HEK293 (cell line): ENCODE measurements around the gene HEG1.
A peak's percentile ranks its signal among the peaks of the same experiment; 100 is the strongest.

Experiments
- GFI1B ChIP-seq: fragments of 450-650 bp; formaldehyde crosslinking; IDR thresholded peaks from 2 replicates; pipeline ENCODE4 v1.5.1; 2016; ENCODE audit warnings: missing biosample characterization, missing genetic modification characterization
- GLIS1 ChIP-seq: fragments of 450-650 bp; formaldehyde crosslinking; IDR thresholded peaks from 2 replicates; pipeline ENCODE4 v1.5.1; 2016; ENCODE audit warnings: missing biosample characterization, missing genetic modification characterization
- HOXA7 ChIP-seq: sonication (generic); formaldehyde crosslinking; IDR thresholded peaks from 2 replicates; pipeline ENCODE4 v1.8.1; 2022; ENCODE audit warnings: missing genetic modification reagents, borderline replicate concordance
- KLF10 ChIP-seq: fragments of 450-650 bp; IDR thresholded peaks from 2 replicates; pipeline ENCODE4 v1.5.1; 2018; ENCODE audit warnings: missing biosample characterization, mild to moderate bottlenecking, missing genetic modification characterization
- MYNN ChIP-seq: fragments of 450-650 bp; formaldehyde crosslinking; IDR thresholded peaks from 2 replicates; pipeline ENCODE4 v1.5.1; 2016; ENCODE audit warnings: missing biosample characterization, missing genetic modification characterization, borderline replicate concordance
- REPIN1 ChIP-seq: fragments of 450-650 bp; formaldehyde crosslinking; IDR thresholded peaks from 2 replicates; pipeline ENCODE4 v1.5.1; 2017; ENCODE audit warnings: missing biosample characterization, missing genetic modification characterization, low read depth
- SALL2 ChIP-seq: fragments of 450-650 bp; formaldehyde crosslinking; IDR thresholded peaks from 2 replicates; pipeline ENCODE4 v1.5.0; 2017; ENCODE audit warnings: missing biosample characterization, mild to moderate bottlenecking, missing genetic modification characterization, borderline replicate concordance
- SETDB1 ChIP-seq: IDR thresholded peaks from one replicate; pipeline ENCODE4 v1.6.1; 2017; ENCODE audit warnings: mild to moderate bottlenecking, low read length, moderate library complexity, mixed read lengths; ENCODE audit not compliant: insufficient read length
- ZBTB21 ChIP-seq: fragments of 450-650 bp; formaldehyde crosslinking; IDR thresholded peaks from 2 replicates; pipeline ENCODE4 v1.5.1; 2017; ENCODE audit warnings: missing biosample characterization, missing genetic modification characterization
- ZIC2 ChIP-seq: fragments of 450-650 bp; formaldehyde crosslinking; IDR thresholded peaks from 2 replicates; pipeline ENCODE4 v1.5.1; 2016; ENCODE audit warnings: missing biosample characterization, missing genetic modification characterization
- ZNF10 ChIP-seq: fragments of 450-650 bp; formaldehyde crosslinking; IDR thresholded peaks from 2 replicates; pipeline ENCODE4 v1.5.1; 2017; ENCODE audit warnings: missing biosample characterization, missing genetic modification characterization
- ZNF121 ChIP-seq: fragments of 450-650 bp; formaldehyde crosslinking; IDR thresholded peaks from 2 replicates; pipeline ENCODE4 v1.5.1; 2016; ENCODE audit warnings: missing biosample characterization, missing genetic modification characterization
- ZNF140 ChIP-seq: fragments of 450-650 bp; formaldehyde crosslinking; IDR thresholded peaks from 2 replicates; pipeline ENCODE4 v1.5.1; 2016; ENCODE audit warnings: missing biosample characterization, missing genetic modification characterization
- ZNF19 ChIP-seq: fragments of 450-650 bp; formaldehyde crosslinking; IDR thresholded peaks from 2 replicates; pipeline ENCODE4; 2016; ENCODE audit warnings: missing biosample characterization, missing genetic modification characterization, low read depth
- ZNF202 ChIP-seq: fragments of 450-650 bp; formaldehyde crosslinking; IDR thresholded peaks from 2 replicates; pipeline ENCODE4 v1.5.1; 2016; ENCODE audit warnings: missing biosample characterization, missing genetic modification characterization, borderline replicate concordance
- ZNF221 ChIP-seq: fragments of 450-650 bp; formaldehyde crosslinking; IDR thresholded peaks from 2 replicates; pipeline ENCODE4 v1.5.1; 2017; ENCODE audit warnings: missing biosample characterization, missing genetic modification characterization, borderline replicate concordance
- ZNF239 ChIP-seq: fragments of 450-650 bp; formaldehyde crosslinking; IDR thresholded peaks from 2 replicates; pipeline ENCODE4 v1.5.1; 2016; ENCODE audit warnings: missing biosample characterization, missing genetic modification characterization
- ZNF266 ChIP-seq: fragments of 450-650 bp; formaldehyde crosslinking; IDR thresholded peaks from 2 replicates; pipeline ENCODE4 v1.5.1; 2016; ENCODE audit warnings: missing biosample characterization, missing genetic modification characterization, low read depth
- ZNF292 ChIP-seq: fragments of 450-650 bp; formaldehyde crosslinking; IDR thresholded peaks from 2 replicates; pipeline ENCODE4 v1.5.1; 2016; ENCODE audit warnings: low read depth, missing biosample characterization, missing genetic modification characterization, borderline replicate concordance
- ZNF324 ChIP-seq: fragments of 450-650 bp; formaldehyde crosslinking; IDR thresholded peaks from 2 replicates; pipeline ENCODE4 v1.5.1; 2016; ENCODE audit warnings: missing biosample characterization, missing genetic modification characterization
- ZNF341 ChIP-seq: fragments of 450-650 bp; formaldehyde crosslinking; IDR thresholded peaks from 2 replicates; pipeline ENCODE4; 2016; ENCODE audit warnings: low read depth, missing biosample characterization, missing genetic modification characterization
- ZNF560 ChIP-seq: fragments of 450-650 bp; formaldehyde crosslinking; IDR thresholded peaks from 2 replicates; pipeline ENCODE4 v1.5.1; 2017; ENCODE audit warnings: missing biosample characterization, missing genetic modification characterization, borderline replicate concordance
- ZNF561 ChIP-seq: fragments of 450-650 bp; IDR thresholded peaks from 2 replicates; pipeline ENCODE4 v1.5.1; 2018; ENCODE audit warnings: missing biosample characterization, missing genetic modification characterization, borderline replicate concordance
- ZNF677 ChIP-seq: fragments of 450-650 bp; IDR thresholded peaks from 2 replicates; pipeline ENCODE4 v1.5.0; 2018; ENCODE audit warnings: missing biosample characterization, mild to moderate bottlenecking, missing genetic modification characterization, moderate library complexity
- ZNF701 ChIP-seq: fragments of 450-650 bp; formaldehyde crosslinking; IDR thresholded peaks from 2 replicates; pipeline ENCODE4 v1.5.1; 2016; ENCODE audit warnings: missing biosample characterization, missing genetic modification characterization
- ZNF747 ChIP-seq: fragments of 450-650 bp; formaldehyde crosslinking; IDR thresholded peaks from 2 replicates; pipeline ENCODE4 v1.5.1; 2016; ENCODE audit warnings: missing biosample characterization, missing genetic modification characterization
- ZNF785 ChIP-seq: fragments of 450-650 bp; formaldehyde crosslinking; IDR thresholded peaks from 2 replicates; pipeline ENCODE4 v1.5.1; 2016; ENCODE audit warnings: missing biosample characterization, missing genetic modification characterization
- ZNF792 ChIP-seq: fragments of 450-650 bp; formaldehyde crosslinking; IDR thresholded peaks from 2 replicates; pipeline ENCODE4 v1.5.1; 2016; ENCODE audit warnings: missing biosample characterization, missing genetic modification characterization
- ZSCAN16 ChIP-seq: fragments of 450-650 bp; formaldehyde crosslinking; IDR thresholded peaks from 2 replicates; pipeline ENCODE4 v1.5.1; 2016; ENCODE audit warnings: missing biosample characterization, missing genetic modification characterization
- TF ChIP-seq, protein P1 (sequence below): fragments of 450-650 bp; formaldehyde crosslinking; conservative IDR thresholded peaks from 2 replicates; pipeline ENCODE4 v1.5.1; 2016; ENCODE audit warnings: low read depth, missing biosample characterization, missing genetic modification characterization
- TF ChIP-seq, protein P2 (sequence below): fragments of 450-650 bp; formaldehyde crosslinking; IDR thresholded peaks from 2 replicates; pipeline ENCODE4 v1.5.1; 2016; ENCODE audit warnings: missing biosample characterization, missing genetic modification characterization
- TF ChIP-seq, protein P3 (sequence below): fragments of 450-650 bp; formaldehyde crosslinking; IDR thresholded peaks from 2 replicates; pipeline ENCODE4 v1.5.1; 2017; ENCODE audit warnings: missing biosample characterization, missing genetic modification characterization
- TF ChIP-seq, protein P4 (sequence below): fragments of 450-650 bp; formaldehyde crosslinking; IDR thresholded peaks from 2 replicates; pipeline ENCODE4 v1.5.1; 2016; ENCODE audit warnings: missing biosample characterization, missing genetic modification characterization

The HEG1 gene

DNA sequence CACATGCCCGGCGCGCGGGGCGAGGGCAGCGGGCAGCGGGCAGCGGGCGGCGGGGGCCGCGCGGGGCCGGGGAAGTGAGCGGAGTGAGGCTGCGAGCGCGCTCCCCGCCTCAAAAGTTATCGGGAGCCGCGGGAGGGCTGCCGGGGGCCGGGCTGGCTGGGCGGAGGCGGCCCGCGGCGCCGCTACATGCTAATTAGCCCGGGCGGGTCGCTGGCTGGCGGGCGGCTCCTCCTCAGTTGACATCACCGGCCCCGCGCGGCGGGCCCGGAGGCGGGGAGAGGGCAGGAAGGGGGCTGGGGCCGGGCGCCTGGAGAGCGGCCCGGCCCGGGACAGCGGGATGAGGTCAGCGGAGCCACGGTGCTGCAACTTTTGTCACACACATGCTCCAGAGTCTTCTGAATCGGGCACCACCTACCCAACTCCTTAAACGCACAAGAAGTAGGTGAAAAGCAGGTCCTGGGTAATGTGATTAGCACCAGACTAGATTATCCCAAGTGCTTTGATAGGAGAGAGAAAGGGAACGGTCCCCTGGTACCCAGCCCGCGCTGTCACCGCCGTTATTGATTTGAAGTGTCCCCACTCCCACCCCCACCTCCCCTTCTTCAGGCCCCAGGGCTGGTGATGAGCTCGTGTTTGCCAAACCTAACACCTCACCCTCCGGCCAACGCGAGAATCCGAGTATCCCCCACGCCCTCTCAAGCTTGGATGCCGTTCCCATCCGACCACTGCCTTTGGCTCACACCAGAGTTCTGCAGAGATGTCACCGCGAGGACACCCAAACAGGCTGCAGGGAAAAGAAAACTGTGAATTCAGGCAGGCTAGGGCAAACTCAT, at the start of gene HEG1 (continued):
- TF ChIP-seq, protein P1, sequence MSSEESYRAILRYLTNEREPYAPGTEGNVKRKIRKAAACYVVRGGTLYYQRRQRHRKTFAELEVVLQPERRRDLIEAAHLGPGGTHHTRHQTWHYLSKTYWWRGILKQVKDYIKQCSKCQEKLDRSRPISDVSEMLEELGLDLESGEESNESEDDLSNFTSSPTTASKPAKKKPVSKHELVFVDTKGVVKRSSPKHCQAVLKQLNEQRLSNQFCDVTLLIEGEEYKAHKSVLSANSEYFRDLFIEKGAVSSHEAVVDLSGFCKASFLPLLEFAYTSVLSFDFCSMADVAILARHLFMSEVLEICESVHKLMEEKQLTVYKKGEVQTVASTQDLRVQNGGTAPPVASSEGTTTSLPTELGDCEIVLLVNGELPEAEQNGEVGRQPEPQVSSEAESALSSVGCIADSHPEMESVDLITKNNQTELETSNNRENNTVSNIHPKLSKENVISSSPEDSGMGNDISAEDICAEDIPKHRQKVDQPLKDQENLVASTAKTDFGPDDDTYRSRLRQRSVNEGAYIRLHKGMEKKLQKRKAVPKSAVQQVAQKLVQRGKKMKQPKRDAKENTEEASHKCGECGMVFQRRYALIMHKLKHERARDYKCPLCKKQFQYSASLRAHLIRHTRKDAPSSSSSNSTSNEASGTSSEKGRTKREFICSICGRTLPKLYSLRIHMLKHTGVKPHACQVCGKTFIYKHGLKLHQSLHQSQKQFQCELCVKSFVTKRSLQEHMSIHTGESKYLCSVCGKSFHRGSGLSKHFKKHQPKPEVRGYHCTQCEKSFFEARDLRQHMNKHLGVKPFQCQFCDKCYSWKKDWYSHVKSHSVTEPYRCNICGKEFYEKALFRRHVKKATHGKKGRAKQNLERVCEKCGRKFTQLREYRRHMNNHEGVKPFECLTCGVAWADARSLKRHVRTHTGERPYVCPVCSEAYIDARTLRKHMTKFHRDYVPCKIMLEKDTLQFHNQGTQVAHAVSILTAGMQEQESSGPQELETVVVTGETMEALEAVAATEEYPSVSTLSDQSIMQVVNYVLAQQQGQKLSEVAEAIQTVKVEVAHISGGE: no peak
- TF ChIP-seq SETDB1: no peak
- no peak for TF ChIP-seq ZNF701 (tag by site-specific recombination)
- TF ChIP-seq ZNF792 (tag by site-specific recombination): no peak
- no peak for TF ChIP-seq ZNF324 (tag by site-specific recombination)
- no peak for TF ChIP-seq ZNF221 (tag by site-specific recombination)
- no peak for TF ChIP-seq ZNF121 (tag by site-specific recombination)
- no peak for TF ChIP-seq REPIN1 (tag by site-specific recombination)
- TF ChIP-seq ZNF202: no peak
- no peak for TF ChIP-seq ZNF19 (tag by site-specific recombination)
- TF ChIP-seq GFI1B: no peak
- TF ChIP-seq ZSCAN16 (tag by site-specific recombination): no peak
- no peak for TF ChIP-seq SALL2 (tag by site-specific recombination)
- no peak for TF ChIP-seq ZNF677 (tag by site-specific recombination)
- TF ChIP-seq ZNF140: no peak
- TF ChIP-seq ZIC2 (tag by site-specific recombination): peak; percentile 34; the same call in 1 of the 2 replicates
- TF ChIP-seq MYNN: no peak
- TF ChIP-seq ZNF560: no peak
- no peak for TF ChIP-seq ZNF292 (tag by site-specific recombination)
- TF ChIP-seq ZNF785 (tag by site-specific recombination): no peak
- peak; percentile 98 for TF ChIP-seq KLF10 (tag by site-specific recombination)
- TF ChIP-seq GLIS1 (tag by site-specific recombination): peak; percentile 74
- TF ChIP-seq ZNF747 (tag by site-specific recombination): no peak
- no peak for TF ChIP-seq HOXA7 (CRISPR knock-in tag)
- TF ChIP-seq ZNF341: no peak
- TF ChIP-seq, protein P2, sequence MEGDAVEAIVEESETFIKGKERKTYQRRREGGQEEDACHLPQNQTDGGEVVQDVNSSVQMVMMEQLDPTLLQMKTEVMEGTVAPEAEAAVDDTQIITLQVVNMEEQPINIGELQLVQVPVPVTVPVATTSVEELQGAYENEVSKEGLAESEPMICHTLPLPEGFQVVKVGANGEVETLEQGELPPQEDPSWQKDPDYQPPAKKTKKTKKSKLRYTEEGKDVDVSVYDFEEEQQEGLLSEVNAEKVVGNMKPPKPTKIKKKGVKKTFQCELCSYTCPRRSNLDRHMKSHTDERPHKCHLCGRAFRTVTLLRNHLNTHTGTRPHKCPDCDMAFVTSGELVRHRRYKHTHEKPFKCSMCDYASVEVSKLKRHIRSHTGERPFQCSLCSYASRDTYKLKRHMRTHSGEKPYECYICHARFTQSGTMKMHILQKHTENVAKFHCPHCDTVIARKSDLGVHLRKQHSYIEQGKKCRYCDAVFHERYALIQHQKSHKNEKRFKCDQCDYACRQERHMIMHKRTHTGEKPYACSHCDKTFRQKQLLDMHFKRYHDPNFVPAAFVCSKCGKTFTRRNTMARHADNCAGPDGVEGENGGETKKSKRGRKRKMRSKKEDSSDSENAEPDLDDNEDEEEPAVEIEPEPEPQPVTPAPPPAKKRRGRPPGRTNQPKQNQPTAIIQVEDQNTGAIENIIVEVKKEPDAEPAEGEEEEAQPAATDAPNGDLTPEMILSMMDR (tag by site-specific recombination): no peak
- no peak for TF ChIP-seq ZNF266
- TF ChIP-seq, protein P3, sequence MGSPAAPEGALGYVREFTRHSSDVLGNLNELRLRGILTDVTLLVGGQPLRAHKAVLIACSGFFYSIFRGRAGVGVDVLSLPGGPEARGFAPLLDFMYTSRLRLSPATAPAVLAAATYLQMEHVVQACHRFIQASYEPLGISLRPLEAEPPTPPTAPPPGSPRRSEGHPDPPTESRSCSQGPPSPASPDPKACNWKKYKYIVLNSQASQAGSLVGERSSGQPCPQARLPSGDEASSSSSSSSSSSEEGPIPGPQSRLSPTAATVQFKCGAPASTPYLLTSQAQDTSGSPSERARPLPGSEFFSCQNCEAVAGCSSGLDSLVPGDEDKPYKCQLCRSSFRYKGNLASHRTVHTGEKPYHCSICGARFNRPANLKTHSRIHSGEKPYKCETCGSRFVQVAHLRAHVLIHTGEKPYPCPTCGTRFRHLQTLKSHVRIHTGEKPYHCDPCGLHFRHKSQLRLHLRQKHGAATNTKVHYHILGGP (tag by site-specific recombination): no peak
- 0 out of 2 replicates have a peak, but pooled peaks have one; percentile 53 for TF ChIP-seq ZNF561
- TF ChIP-seq, protein P4, sequence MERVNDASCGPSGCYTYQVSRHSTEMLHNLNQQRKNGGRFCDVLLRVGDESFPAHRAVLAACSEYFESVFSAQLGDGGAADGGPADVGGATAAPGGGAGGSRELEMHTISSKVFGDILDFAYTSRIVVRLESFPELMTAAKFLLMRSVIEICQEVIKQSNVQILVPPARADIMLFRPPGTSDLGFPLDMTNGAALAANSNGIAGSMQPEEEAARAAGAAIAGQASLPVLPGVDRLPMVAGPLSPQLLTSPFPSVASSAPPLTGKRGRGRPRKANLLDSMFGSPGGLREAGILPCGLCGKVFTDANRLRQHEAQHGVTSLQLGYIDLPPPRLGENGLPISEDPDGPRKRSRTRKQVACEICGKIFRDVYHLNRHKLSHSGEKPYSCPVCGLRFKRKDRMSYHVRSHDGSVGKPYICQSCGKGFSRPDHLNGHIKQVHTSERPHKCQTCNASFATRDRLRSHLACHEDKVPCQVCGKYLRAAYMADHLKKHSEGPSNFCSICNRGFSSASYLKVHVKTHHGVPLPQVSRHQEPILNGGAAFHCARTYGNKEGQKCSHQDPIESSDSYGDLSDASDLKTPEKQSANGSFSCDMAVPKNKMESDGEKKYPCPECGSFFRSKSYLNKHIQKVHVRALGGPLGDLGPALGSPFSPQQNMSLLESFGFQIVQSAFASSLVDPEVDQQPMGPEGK (tag by site-specific recombination): peak; percentile 73
- no peak for TF ChIP-seq ZNF239 (tag by site-specific recombination)
- no peak for TF ChIP-seq ZNF10 (tag by site-specific recombination)
- no peak for TF ChIP-seq ZBTB21 (tag by site-specific recombination)
